ENCODE data around the gene TMEM69. TPM values are rescaled to one million over a fixed set of nuclear protein-coding genes. Genes with fewer than 3 reads are reported as not detected.

Gene TMEM69
- total and polyA plus RNA-seq, 2 of the 4 experiments (the other 2 are of a cell fraction), result 19.9 to 33.6 TPM

- dilution Hi-C loops (cut with HindIII; ENCODE audit: low sequenced_read_pairs, unreplicated experiment), result no loop called here
- Histone ChIP-seq H3K9me3 (ENCODE audit: control insufficient read depth, insufficient read depth, low read length) (no peaks in the 10 kb centered on the region), H3K4me2 (ENCODE audit: low read depth, low read length) (no peak overlapping the region), H2AFZ (replicated peaks; ENCODE audit: low read length, poor library complexity) (no peak overlapping the region), H3K9ac (ENCODE audit: low read depth, low read length) (no peak overlapping the region), H2AK9ac (replicated peaks; ENCODE audit: low read depth, low read length, poor library complexity) (no peak overlapping the region), H3K14ac (replicated peaks; ENCODE audit: low read depth, low read length) (no peak overlapping the region), H3K27me3 (ENCODE audit: control insufficient read depth, insufficient read depth, low read length) (no peaks in the 10 kb centered on the region), H3K23ac (ENCODE audit: low read depth, low read length) (no peak overlapping the region), H2BK5ac (ENCODE audit: low read depth, low read length, poor library complexity, severe bottlenecking) (no peak overlapping the region), H3K4me1 (ENCODE audit: control insufficient read depth, insufficient read depth, low read length) (no peaks in the 10 kb centered on the region), H4K8ac (ENCODE audit: low read depth in 2 of 2, low read length in 2 of 2) (no peak overlapping the region), H2BK120ac (ENCODE audit: low read depth, low read length) (no peak overlapping the region), H3K79me1 (ENCODE audit: low read depth in 1 of 2, low read length in 2 of 2) (peaks cover 0 to 18% of the 10 kb centered on the region in 2 experiments; a peak in 3 of 4 replicates), H3K9me1 (ENCODE audit: insufficient read depth, low read length) (0 out of 2 replicates have a peak, but pooled peaks cover under 1% of the 10 kb centered on the region), H3K56ac (ENCODE audit: extremely low read depth, insufficient read depth, low read length) (no peak overlapping the region), H3K18ac (ENCODE audit: low read depth, low read length) (no peak overlapping the region), H3K27ac (ENCODE audit: insufficient read depth, low read length) (no peak overlapping the region), H2AK5ac (ENCODE audit: low read depth, low read length) (no peak overlapping the region), H3K4ac (ENCODE audit: low read depth, low read length) (no peak overlapping the region), H3K36me3 (ENCODE audit: control insufficient read depth, insufficient read depth, low read length) (peaks cover 16% of the 10 kb centered on the region), H4K91ac (ENCODE audit: insufficient read depth, low read depth, low read length) (no peak overlapping the region), H4K5ac (ENCODE audit: low read depth, low read length) (no peak overlapping the region), H4K20me1 (ENCODE audit: insufficient read depth, low read length) (no peaks in the 10 kb centered on the region), H2BK20ac (ENCODE audit: low read depth, low read length) (no peak overlapping the region), H3K4me3 (ENCODE audit: insufficient read depth, low read depth, low read length) (no peak overlapping the region), H2BK15ac (ENCODE audit: low read depth, low read length) (no peak overlapping the region)
- TF ChIP-seq CEBPB (IDR thresholded peaks at IDR 0.05; ENCODE audit: low read depth, low read length) (no peak), MAFK (IDR thresholded peaks at IDR 0.05; ENCODE audit: low read depth, low read length) (no peak)
- ATAC-seq (ENCODE audit: low read depth) (no peak), DNase-seq (no peak)
- intact Hi-C loops (cut with micrococcal nuclease), result no loop called here
- ChIA-PET CTCF (no interaction called here), POLR2A (ENCODE audit: unreplicated experiment) (no interaction called here)
- no CpG with 5 or more reads among the region's 7 CpGs for WGBS, 2 experiments (ENCODE audit: extremely low coverage in 2 of 2, insufficient read length in 1 of 2)
- in situ Hi-C loops (cut with MboI; ENCODE audit: low sequenced_read_pairs), result no loop called here
- BruUV-seq (replicated peaks), result no TSS peak
These were observed 6.8 kb downstream of the TMEM69 start for GRCh38 chr1:45694823-45695222.
